Measurements from ENCODE around the gene CFTR.

The CFTR gene

DNA sequence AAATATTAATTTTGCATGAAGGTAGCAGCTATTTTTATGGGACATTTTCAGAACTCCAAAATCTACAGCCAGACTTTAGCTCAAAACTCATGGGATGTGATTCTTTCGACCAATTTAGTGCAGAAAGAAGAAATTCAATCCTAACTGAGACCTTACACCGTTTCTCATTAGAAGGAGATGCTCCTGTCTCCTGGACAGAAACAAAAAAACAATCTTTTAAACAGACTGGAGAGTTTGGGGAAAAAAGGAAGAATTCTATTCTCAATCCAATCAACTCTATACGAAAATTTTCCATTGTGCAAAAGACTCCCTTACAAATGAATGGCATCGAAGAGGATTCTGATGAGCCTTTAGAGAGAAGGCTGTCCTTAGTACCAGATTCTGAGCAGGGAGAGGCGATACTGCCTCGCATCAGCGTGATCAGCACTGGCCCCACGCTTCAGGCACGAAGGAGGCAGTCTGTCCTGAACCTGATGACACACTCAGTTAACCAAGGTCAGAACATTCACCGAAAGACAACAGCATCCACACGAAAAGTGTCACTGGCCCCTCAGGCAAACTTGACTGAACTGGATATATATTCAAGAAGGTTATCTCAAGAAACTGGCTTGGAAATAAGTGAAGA is 112.3 kb downstream of the CFTR start:
- DNase-seq (ENCODE audit: low read depth): no peak
- H3K4me3 ChIP-seq (ENCODE audit: low read depth, low read length): no peak overlapping the region
- no peak for TF ChIP-seq CTCF (IDR thresholded peaks at IDR 0.05; ENCODE audit: control insufficient read depth, extremely low read depth, insufficient read depth)

- TF ChIP-seq CTCF (IDR thresholded peaks at IDR 0.05; ENCODE audit: control insufficient read depth, extremely low read depth, insufficient read depth): no peak
- no peak for DNase-seq (ENCODE audit: low read depth)
- no peak overlapping the region for H3K4me3 ChIP-seq (ENCODE audit: low read depth, low read length)
These were observed 116.3 kb downstream of the CFTR start for GRCh38 chr7:117596134-117596533.

- no peak for TF ChIP-seq CTCF (IDR thresholded peaks at IDR 0.05; ENCODE audit: control insufficient read depth, extremely low read depth, insufficient read depth)
- no peak for DNase-seq (ENCODE audit: low read depth)
- H3K4me3 ChIP-seq (ENCODE audit: low read depth, low read length): no peak overlapping the region
These were observed 117.9 kb downstream of the CFTR start for GRCh38 chr7:117597755-117598154.

GRCh38 chr7:117600911-117601310 is 121.1 kb downstream of the CFTR start:
- no peak for TF ChIP-seq CTCF (IDR thresholded peaks at IDR 0.05; ENCODE audit: control insufficient read depth, extremely low read depth, insufficient read depth)
- no peak overlapping the region for H3K4me3 ChIP-seq (ENCODE audit: low read depth, low read length)
- DNase-seq (ENCODE audit: low read depth): no peak

DNA sequence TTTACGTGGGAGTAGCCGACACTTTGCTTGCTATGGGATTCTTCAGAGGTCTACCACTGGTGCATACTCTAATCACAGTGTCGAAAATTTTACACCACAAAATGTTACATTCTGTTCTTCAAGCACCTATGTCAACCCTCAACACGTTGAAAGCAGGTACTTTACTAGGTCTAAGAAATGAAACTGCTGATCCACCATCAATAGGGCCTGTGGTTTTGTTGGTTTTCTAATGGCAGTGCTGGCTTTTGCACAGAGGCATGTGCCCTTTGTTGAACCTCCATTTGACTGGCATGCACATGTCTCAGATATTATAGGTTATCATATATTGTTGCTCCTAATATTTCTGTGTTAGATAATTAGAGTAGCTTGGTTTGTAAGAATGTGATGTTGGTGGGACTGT is 123.8 kb downstream of the CFTR start:
- H3K4me3 ChIP-seq (ENCODE audit: low read depth, low read length): no peak overlapping the region
- TF ChIP-seq CTCF (IDR thresholded peaks at IDR 0.05; ENCODE audit: control insufficient read depth, extremely low read depth, insufficient read depth): no peak
- DNase-seq (ENCODE audit: low read depth): no peak

DNA sequence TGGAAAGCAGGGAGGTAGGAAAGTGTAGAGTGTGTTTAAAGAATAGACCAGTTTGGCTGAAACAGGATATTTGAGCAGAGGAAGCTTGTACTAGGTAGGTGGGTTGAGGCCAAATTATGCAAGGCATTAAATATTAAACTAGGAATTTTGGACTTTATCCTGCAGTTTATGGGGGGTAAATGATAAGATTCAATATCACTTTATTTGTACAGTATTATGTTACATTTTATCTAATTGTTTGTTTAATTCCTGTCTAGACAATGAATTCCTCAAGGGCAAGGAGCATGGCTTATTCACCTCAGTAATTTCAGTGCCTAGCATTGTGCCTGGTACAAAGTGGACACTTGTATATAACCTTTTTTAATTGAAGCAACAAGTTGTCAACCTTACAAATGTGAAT is 125.9 kb downstream of the CFTR start:
- no peak for TF ChIP-seq CTCF (IDR thresholded peaks at IDR 0.05; ENCODE audit: control insufficient read depth, extremely low read depth, insufficient read depth)
- DNase-seq (ENCODE audit: low read depth): peak; percentile 56
- H3K4me3 ChIP-seq (ENCODE audit: low read depth, low read length): no peak overlapping the region

GRCh38 chr7:117606132-117606531 is 126.3 kb downstream of the CFTR start:
- DNase-seq (ENCODE audit: low read depth): no peak
- H3K4me3 ChIP-seq (ENCODE audit: low read depth, low read length): no peak overlapping the region
- no peak for TF ChIP-seq CTCF (IDR thresholded peaks at IDR 0.05; ENCODE audit: control insufficient read depth, extremely low read depth, insufficient read depth)
